HG03342 (cell line): Measurements from ENCODE around the gene KDELR1.

Source experiments
- ATAC-seq: cut with Tn5 transposase; IDR thresholded peaks from one replicate; pipeline ENCODE4 v1.9.1; 2021; ENCODE audit warnings: mild to moderate bottlenecking, moderate library complexity; ENCODE audit not compliant: unreplicated experiment

KDELR1 gene

GRCh38 chr19:48391100-48392005, at the start of gene KDELR1:
TSS of gene KDELR1 (minus strand) at chr19:48391551. CDS start at chr19:48391358, 193 bp downstream.
- ATAC-seq, result peak; percentile 69

- no peak for ATAC-seq
Observed at GRCh38 chr19:48436586-48436985, 45.2 kb upstream of the KDELR1 start.

- ATAC-seq, result no peak
Observed at GRCh38 chr19:48433337-48433736, 42.0 kb upstream of the KDELR1 start.

- no peak for ATAC-seq
Observed at GRCh38 chr19:48428670-48429069, 37.3 kb upstream of the KDELR1 start.

- ATAC-seq, result no peak
Observed at GRCh38 chr19:48424694-48425219, 33.4 kb upstream of the KDELR1 start.

GRCh38 chr19:48421548-48421947, 30.2 kb upstream of the KDELR1 start:
- ATAC-seq, result no peak

- ATAC-seq, result no peak
Observed at GRCh38 chr19:48419158-48419920, 28.0 kb upstream of the KDELR1 start.

GRCh38 chr19:48418317-48419064, 27.1 kb upstream of the KDELR1 start:
- ATAC-seq, result no peak

GRCh38 chr19:48417421-48417820, 26.1 kb upstream of the KDELR1 start:
- ATAC-seq, result no peak

- ATAC-seq, result no peak
Observed at GRCh38 chr19:48415806-48416221, 24.5 kb upstream of the KDELR1 start.

- ATAC-seq, result no peak
Observed at GRCh38 chr19:48415395-48415794, 24.0 kb upstream of the KDELR1 start.

GRCh38 chr19:48413879-48414587, 22.7 kb upstream of the KDELR1 start:
- no peak for ATAC-seq

GRCh38 chr19:48405850-48406249, 14.5 kb upstream of the KDELR1 start:
- no peak for ATAC-seq

- no peak for ATAC-seq
Observed at GRCh38 chr19:48405010-48405659, 13.8 kb upstream of the KDELR1 start.

- ATAC-seq, result peak; percentile 48
Observed at GRCh38 chr19:48403606-48404005, 12.3 kb upstream of the KDELR1 start.

- no peak for ATAC-seq
Observed at GRCh38 chr19:48401287-48401686, 9.9 kb upstream of the KDELR1 start.

- ATAC-seq, result no peak
Observed at GRCh38 chr19:48400018-48400742, 8.8 kb upstream of the KDELR1 start.

GRCh38 chr19:48398375-48399235, 7.3 kb upstream of the KDELR1 start:
- ATAC-seq, result peak; percentile 58
